ENCODE data around the gene KLHL21.

The KLHL21 gene

GRCh38 chr1:6597777-6598131 is 4.9 kb downstream of the KLHL21 start:
- no peak overlapping the region for H3K4me3 ChIP-seq (replicated peaks; ENCODE audit: low read depth, low read length)
- no peak for TF ChIP-seq CTCF (IDR thresholded peaks at IDR 0.05; ENCODE audit: low read depth, low read length, missing control alignments)
- no peak for DNase-seq (ENCODE audit: extremely low read depth, low read depth)

- no peak for DNase-seq (ENCODE audit: extremely low read depth, low read depth)
- TF ChIP-seq CTCF (IDR thresholded peaks at IDR 0.05; ENCODE audit: low read depth, low read length, missing control alignments) = no peak
- H3K4me3 ChIP-seq (replicated peaks; ENCODE audit: low read depth, low read length) = no peak overlapping the region; the same call in 1 of the 2 replicates
Measured at GRCh38 chr1:6596886-6597776, 5.5 kb downstream of the KLHL21 start.

DNA sequence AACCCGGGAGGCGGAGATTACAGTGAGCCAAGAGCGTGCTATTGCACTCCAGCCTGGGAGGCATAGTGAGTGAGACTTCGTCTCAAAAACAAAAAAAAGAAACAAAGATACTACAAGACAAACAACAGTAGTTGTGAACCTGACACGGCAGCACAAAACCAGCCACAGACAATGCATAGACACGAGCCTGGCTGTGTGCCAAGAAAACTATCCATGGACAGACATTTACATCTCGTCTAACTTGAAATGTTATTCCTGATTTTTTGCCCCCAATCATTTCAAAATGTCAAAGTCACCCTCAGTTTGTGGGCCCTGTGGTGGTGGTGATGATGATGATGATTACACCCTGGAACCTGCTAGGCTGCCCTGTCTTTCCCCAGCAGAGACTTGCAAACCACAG is 6.3 kb downstream of the KLHL21 start:
- H3K4me3 ChIP-seq (replicated peaks; ENCODE audit: low read depth, low read length) = no peak overlapping the region
- no peak for TF ChIP-seq CTCF (IDR thresholded peaks at IDR 0.05; ENCODE audit: low read depth, low read length, missing control alignments)
- no peak for DNase-seq (ENCODE audit: extremely low read depth, low read depth)

- no peak overlapping the region for H3K4me3 ChIP-seq (replicated peaks; ENCODE audit: low read depth, low read length)
- TF ChIP-seq CTCF (IDR thresholded peaks at IDR 0.05; ENCODE audit: low read depth, low read length, missing control alignments) = no peak
- DNase-seq (ENCODE audit: extremely low read depth, low read depth) = no peak
Measured at GRCh38 chr1:6594977-6595740, 7.5 kb downstream of the KLHL21 start.

- TF ChIP-seq CTCF (IDR thresholded peaks at IDR 0.05; ENCODE audit: low read depth, low read length, missing control alignments) = no peak
- DNase-seq (ENCODE audit: extremely low read depth, low read depth) = no peak
- H3K4me3 ChIP-seq (replicated peaks; ENCODE audit: low read depth, low read length) = no peak overlapping the region
Measured at GRCh38 chr1:6593810-6594209, 8.9 kb downstream of the KLHL21 start.

GRCh38 chr1:6592865-6593593 is 9.6 kb downstream of the KLHL21 start:
- TF ChIP-seq CTCF (IDR thresholded peaks at IDR 0.05; ENCODE audit: low read depth, low read length, missing control alignments) = no peak
- no peak overlapping the region for H3K4me3 ChIP-seq (replicated peaks; ENCODE audit: low read depth, low read length)
- DNase-seq (ENCODE audit: extremely low read depth, low read depth) = no peak
